ENCODE data around the gene GAS1.
A peak's percentile ranks its signal among the peaks of the same experiment; 100 is the strongest.

The GAS1 gene

DNA sequence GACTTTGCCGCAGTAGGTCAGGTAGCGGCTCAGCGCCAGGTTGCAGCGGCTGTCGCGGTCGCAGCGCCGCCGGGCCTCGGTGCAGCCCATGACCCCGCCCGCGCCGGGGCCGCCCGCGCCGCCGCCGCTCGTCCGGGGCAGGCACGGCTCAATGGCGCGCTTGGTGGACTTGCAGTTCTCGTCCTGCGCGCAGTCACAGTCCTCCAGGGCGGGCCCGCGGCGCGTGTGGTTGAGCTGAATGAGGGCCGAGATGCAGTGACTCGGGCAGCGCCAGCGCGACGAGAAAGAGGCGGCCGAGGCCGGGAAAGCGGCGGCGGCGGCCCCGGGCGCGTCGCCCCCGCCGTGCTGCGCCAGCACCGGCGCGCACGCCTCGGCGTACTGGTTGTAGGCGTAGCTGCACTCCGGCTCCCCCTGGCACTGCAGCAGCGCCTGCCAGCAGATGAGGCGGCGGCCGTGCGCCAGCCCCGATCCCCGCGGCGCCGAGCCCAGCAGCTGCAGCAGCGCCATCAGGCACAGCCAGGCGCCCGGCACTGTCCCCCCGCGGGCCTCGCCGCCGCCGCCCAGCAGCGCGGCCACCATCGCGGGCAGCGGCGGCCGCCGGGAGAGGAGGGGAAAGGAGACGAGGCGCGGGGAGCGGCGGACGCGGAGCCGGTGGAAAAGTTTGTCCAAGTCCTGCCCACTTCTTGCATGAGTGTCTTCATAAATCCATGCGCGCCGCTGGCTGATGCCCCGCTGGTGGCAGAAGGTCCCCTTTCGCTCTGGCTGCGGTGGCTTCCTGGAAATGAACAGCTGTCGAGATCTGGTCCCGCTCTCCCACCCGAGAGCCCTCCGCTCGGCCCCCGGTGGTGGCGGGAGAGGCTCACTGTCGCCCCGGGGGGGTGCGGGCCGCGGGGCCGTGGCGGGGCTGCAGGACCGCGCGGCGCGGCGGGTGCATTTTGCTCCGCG lies 833 bp downstream of the GAS1 start:
- peak overlapping the region; percentile 99 for H3K18ac ChIP-seq (ENCODE audit: low read length)
- peaks cover 0 to 28% (median 0%) of the 10 kb centered on the region in 3 experiments for H3K27me3 ChIP-seq (ENCODE audit: control insufficient read depth in 3 of 3, insufficient read depth in 3 of 3, low read depth in 1 of 3, low read length in 3 of 3)
- no peak for DNase-seq (ENCODE audit: low spot score)

DNA sequence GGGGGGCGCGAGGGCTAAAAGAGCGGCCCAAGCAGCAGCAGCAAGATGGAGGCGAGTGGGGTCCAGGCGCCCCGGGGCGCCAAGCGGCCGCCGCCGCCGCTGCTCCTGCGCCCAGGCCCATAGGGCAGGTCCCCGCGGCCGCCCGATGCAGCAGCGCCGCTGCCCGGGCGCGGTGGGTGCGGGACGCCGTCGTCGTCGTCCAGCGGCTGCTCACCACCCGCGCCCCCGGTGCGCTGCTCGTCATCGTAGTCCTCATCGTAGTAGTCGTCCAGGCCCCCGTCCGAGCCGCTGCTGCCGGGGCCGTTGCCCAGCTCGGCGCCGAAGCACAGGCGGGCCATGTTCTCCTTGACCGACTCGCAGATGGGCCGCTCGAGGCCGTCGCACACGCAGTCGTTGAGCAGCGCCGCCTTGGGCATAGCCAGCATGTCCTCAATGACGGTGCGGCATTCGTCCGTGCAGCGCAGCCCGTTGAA lies 1.5 kb downstream of the GAS1 start:
- Histone ChIP-seq H3K27ac (replicated peaks; ENCODE audit: low read length) (peak overlapping the region; percentile 98), H2AFZ (ENCODE audit: low read length) (peak overlapping the region; percentile 87), H2BK12ac (ENCODE audit: low read length) (peak overlapping the region; percentile 75), H3K14ac (ENCODE audit: low read length) (peak overlapping the region; percentile 96), H3K4me3 (ENCODE audit: low read length in 2 of 2) (peak overlapping the region; percentile 65 to 100), H4K91ac (ENCODE audit: low read depth, low read length, poor library complexity) (no peak overlapping the region), H2BK120ac (ENCODE audit: low read depth, low read length) (peak overlapping the region; percentile 44), H3K36me3 (replicated peaks in 1 of 2; ENCODE audit: control insufficient read depth in 2 of 2, insufficient read depth in 2 of 2, low read length in 2 of 2) (peaks cover 0 to 1% of the 10 kb centered on the region in 2 donors), H3K9me3 (replicated peaks in 1 of 2; ENCODE audit: control insufficient read depth in 2 of 2, insufficient read depth in 1 of 2, low read depth in 1 of 2, low read length in 2 of 2) (peaks cover 0 to under 1% of the 10 kb centered on the region in 2 donors), H3K18ac (ENCODE audit: low read length) (peak overlapping the region; percentile 99), H3K23ac (ENCODE audit: low read depth, low read length, poor library complexity) (peak overlapping the region; percentile 82), H2BK5ac (ENCODE audit: low read length) (peak overlapping the region; percentile 100), H3K4me1 (ENCODE audit: control insufficient read depth in 2 of 2, insufficient read depth in 1 of 2, low read depth in 1 of 2, low read length in 2 of 2) (peaks cover 15 to 18% of the 10 kb centered on the region in 2 donors), H3K4me2 (ENCODE audit: insufficient read depth, low read length, poor library complexity, severe bottlenecking) (peak overlapping the region; percentile 75), H3K79me1 (ENCODE audit: low read depth, low read length) (no peaks in the 10 kb centered on the region), H3K4ac (ENCODE audit: low read length) (peak overlapping the region; percentile 90), H3K9ac (ENCODE audit: low read depth, low read length, poor library complexity) (peak overlapping the region; percentile 100), H4K8ac (ENCODE audit: low read depth, low read length) (peak overlapping the region; percentile 74), H2AK5ac (ENCODE audit: low read depth, low read length) (peak overlapping the region; percentile 82), H2BK15ac (ENCODE audit: low read length) (peak overlapping the region; percentile 57), H3K27me3 (ENCODE audit: control insufficient read depth in 3 of 3, insufficient read depth in 3 of 3, low read depth in 1 of 3, low read length in 3 of 3) (peaks cover 0 to 28% (median 0%) of the 10 kb centered on the region in 3 experiments)
- DNase-seq (ENCODE audit: low spot score) = no peak
- WGBS, 2 donors (ENCODE audit: extremely low coverage in 2 of 2, insufficient read length in 2 of 2, insufficient replicate concordance in 1 of 2) = no CpG with 5 or more reads among the region's 62 CpGs

More for the DNA sequence above, 833 bp downstream of the GAS1 start:
- peak overlapping the region; percentile 82 for H2AK5ac ChIP-seq (ENCODE audit: low read depth, low read length)
- peak overlapping the region; percentile 75 for H3K4me2 ChIP-seq (ENCODE audit: insufficient read depth, low read length, poor library complexity, severe bottlenecking)
- H3K36me3 ChIP-seq (replicated peaks in 1 of 2; ENCODE audit: control insufficient read depth in 2 of 2, insufficient read depth in 2 of 2, low read length in 2 of 2) = peaks cover 0 to 1% of the 10 kb centered on the region in 2 donors
- H3K9ac ChIP-seq (ENCODE audit: low read depth, low read length, poor library complexity) = peak overlapping the region; percentile 100
- peak overlapping the region; percentile 75 for H2BK12ac ChIP-seq (ENCODE audit: low read length)
- H3K4ac ChIP-seq (ENCODE audit: low read length) = peak overlapping the region; percentile 90
- peak overlapping the region; percentile 87 for H2AFZ ChIP-seq (ENCODE audit: low read length)
- H3K4me3 ChIP-seq (ENCODE audit: low read length in 2 of 2) = peak overlapping the region; percentile 65 to 100
- H3K14ac ChIP-seq (ENCODE audit: low read length) = peak overlapping the region; percentile 96
- H4K8ac ChIP-seq (ENCODE audit: low read depth, low read length) = peak overlapping the region; percentile 74
- peak overlapping the region; percentile 13 for H4K91ac ChIP-seq (ENCODE audit: low read depth, low read length, poor library complexity)
- peak overlapping the region; percentile 82 for H3K23ac ChIP-seq (ENCODE audit: low read depth, low read length, poor library complexity)
- H2BK120ac ChIP-seq (ENCODE audit: low read depth, low read length) = peak overlapping the region; percentile 44
- H2BK5ac ChIP-seq (ENCODE audit: low read length) = peak overlapping the region; percentile 100
- peaks cover 0 to 4% of the 10 kb centered on the region in 2 donors for H3K9me3 ChIP-seq (replicated peaks in 1 of 2; ENCODE audit: control insufficient read depth in 2 of 2, insufficient read depth in 1 of 2, low read depth in 1 of 2, low read length in 2 of 2)
- peak overlapping the region; percentile 98 for H3K27ac ChIP-seq (replicated peaks; ENCODE audit: low read length)
- H2BK15ac ChIP-seq (ENCODE audit: low read length) = peak overlapping the region; percentile 57
- H3K4me1 ChIP-seq (ENCODE audit: control insufficient read depth in 2 of 2, insufficient read depth in 1 of 2, low read depth in 1 of 2, low read length in 2 of 2) = peaks cover 12 to 14% of the 10 kb centered on the region in 2 donors
- WGBS, 2 donors (ENCODE audit: extremely low coverage in 2 of 2, insufficient read length in 2 of 2, insufficient replicate concordance in 1 of 2) = no CpG with 5 or more reads among the region's 125 CpGs
- no peaks in the 10 kb centered on the region for H3K79me1 ChIP-seq (ENCODE audit: low read depth, low read length)

DNA sequence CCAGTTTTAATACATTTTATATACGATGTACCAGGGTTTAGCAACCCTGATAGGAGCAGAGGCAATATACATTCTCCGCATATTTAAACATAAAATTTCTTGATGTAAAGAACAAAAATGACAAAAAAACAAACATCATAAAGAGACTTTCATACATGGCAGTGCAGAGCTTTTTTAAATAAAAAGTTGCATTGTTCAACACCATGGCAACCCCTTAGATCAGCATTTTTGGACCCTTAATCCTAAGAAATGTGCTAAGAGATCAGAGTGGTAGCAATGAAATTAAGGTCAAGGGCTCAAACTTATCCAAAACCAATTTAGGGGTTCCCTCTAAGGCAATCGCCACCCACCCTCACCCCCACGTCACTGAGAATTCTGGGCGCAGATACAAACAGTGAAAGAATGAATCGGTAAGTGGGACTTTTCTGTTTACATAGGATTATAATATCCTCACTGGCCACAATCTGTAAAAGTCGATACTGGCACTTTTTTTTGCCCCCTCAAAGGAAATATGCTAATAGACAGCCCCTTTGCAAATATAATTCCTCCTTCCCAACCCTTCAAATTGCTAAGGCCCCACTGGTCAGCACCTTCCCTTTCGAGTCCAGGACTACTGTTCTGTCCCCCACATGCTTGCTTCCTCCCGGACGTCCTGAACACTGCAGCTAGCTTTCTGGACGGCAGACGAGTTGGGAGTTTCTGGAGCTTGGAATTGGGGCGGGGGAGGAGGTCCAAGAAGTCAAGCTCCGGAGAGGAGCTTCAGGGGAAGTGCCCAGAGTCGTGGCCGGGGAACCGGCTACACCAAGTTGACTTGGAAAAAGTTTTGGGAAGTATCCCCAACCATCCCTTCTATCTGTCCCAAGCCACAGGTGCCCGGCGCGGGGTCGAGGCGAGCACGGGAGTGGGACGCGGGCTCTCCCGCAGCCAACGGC lies 2.2 kb downstream of the GAS1 start:
- WGBS, 2 donors (ENCODE audit: extremely low coverage in 2 of 2, insufficient read length in 2 of 2, insufficient replicate concordance in 1 of 2) = no CpG with 5 or more reads among the region's 27 CpGs
- Histone ChIP-seq H3K27ac (replicated peaks; ENCODE audit: low read length) (peak overlapping the region; percentile 98), H3K9me3 (replicated peaks in 1 of 2; ENCODE audit: control insufficient read depth in 2 of 2, insufficient read depth in 1 of 2, low read depth in 1 of 2, low read length in 2 of 2) (no peaks in the 10 kb centered on the region)

More for the DNA sequence above, 2.2 kb downstream of the GAS1 start:
- peak overlapping the region; percentile 87 for H2AFZ ChIP-seq (ENCODE audit: low read length)
- no peak overlapping the region for H4K91ac ChIP-seq (ENCODE audit: low read depth, low read length, poor library complexity)
- H3K27me3 ChIP-seq (ENCODE audit: control insufficient read depth in 3 of 3, insufficient read depth in 3 of 3, low read depth in 1 of 3, low read length in 3 of 3) = peaks cover 0 to 26% (median 0%) of the 10 kb centered on the region in 3 experiments
- H4K8ac ChIP-seq (ENCODE audit: low read depth, low read length) = no peak overlapping the region
- peak overlapping the region; percentile 99 for H3K18ac ChIP-seq (ENCODE audit: low read length)
- no peak overlapping the region for H3K23ac ChIP-seq (ENCODE audit: low read depth, low read length, poor library complexity)
- peak overlapping the region; percentile 96 for H3K14ac ChIP-seq (ENCODE audit: low read length)
- H3K4me3 ChIP-seq (ENCODE audit: low read length in 2 of 2) = peak overlapping the region; percentile 65 to 100
- peaks cover 0 to 1% of the 10 kb centered on the region in 2 donors for H3K36me3 ChIP-seq (replicated peaks in 1 of 2; ENCODE audit: control insufficient read depth in 2 of 2, insufficient read depth in 2 of 2, low read length in 2 of 2)
- peak overlapping the region; percentile 75 for H3K4me2 ChIP-seq (ENCODE audit: insufficient read depth, low read length, poor library complexity, severe bottlenecking)
- DNase-seq (ENCODE audit: low spot score) = no peak
- no peak overlapping the region for H2BK15ac ChIP-seq (ENCODE audit: low read length)
- H3K4me1 ChIP-seq (ENCODE audit: control insufficient read depth in 2 of 2, insufficient read depth in 1 of 2, low read depth in 1 of 2, low read length in 2 of 2) = peaks cover 15 to 23% of the 10 kb centered on the region in 2 donors
- H2BK12ac ChIP-seq (ENCODE audit: low read length) = no peak overlapping the region
- H3K9ac ChIP-seq (ENCODE audit: low read depth, low read length, poor library complexity) = peak overlapping the region; percentile 100
- no peak overlapping the region for H3K4ac ChIP-seq (ENCODE audit: low read length)
- no peaks in the 10 kb centered on the region for H3K79me1 ChIP-seq (ENCODE audit: low read depth, low read length)
- H2BK5ac ChIP-seq (ENCODE audit: low read length) = peak overlapping the region; percentile 100
- no peak overlapping the region for H2BK120ac ChIP-seq (ENCODE audit: low read depth, low read length)
- H2AK5ac ChIP-seq (ENCODE audit: low read depth, low read length) = peak overlapping the region; percentile 82
